ENCODE data around the gene UBE2Q1.

DNA sequence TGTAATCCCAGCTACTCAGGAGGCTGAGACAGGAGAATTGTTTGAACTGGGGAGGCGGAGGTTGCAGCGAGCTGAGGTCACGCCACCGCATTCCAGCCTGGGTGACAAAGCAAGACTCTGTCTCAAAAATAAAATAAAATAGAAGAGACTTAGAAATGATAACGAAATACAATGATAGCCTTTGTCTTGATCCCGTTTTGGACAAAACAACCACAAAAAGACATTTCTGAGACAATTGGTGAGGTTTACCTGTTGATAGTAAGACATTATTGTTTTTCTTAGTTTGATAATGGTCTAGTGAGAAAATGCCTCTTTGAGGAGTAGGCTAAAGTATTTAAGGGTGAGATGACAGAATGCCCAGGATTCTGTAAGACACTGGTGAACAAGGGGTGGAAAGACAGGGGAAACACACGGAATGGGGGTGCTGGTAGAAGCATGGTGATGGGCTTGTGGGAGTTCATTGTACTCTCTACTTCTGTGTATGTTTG is 44.4 kb downstream of the UBE2Q1 start:
- TF ChIP-seq, protein P1, sequence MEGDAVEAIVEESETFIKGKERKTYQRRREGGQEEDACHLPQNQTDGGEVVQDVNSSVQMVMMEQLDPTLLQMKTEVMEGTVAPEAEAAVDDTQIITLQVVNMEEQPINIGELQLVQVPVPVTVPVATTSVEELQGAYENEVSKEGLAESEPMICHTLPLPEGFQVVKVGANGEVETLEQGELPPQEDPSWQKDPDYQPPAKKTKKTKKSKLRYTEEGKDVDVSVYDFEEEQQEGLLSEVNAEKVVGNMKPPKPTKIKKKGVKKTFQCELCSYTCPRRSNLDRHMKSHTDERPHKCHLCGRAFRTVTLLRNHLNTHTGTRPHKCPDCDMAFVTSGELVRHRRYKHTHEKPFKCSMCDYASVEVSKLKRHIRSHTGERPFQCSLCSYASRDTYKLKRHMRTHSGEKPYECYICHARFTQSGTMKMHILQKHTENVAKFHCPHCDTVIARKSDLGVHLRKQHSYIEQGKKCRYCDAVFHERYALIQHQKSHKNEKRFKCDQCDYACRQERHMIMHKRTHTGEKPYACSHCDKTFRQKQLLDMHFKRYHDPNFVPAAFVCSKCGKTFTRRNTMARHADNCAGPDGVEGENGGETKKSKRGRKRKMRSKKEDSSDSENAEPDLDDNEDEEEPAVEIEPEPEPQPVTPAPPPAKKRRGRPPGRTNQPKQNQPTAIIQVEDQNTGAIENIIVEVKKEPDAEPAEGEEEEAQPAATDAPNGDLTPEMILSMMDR (IDR thresholded peaks at IDR 0.05): no peak
- no peak for TF ChIP-seq POLR2AphosphoS5 (IDR thresholded peaks at IDR 0.05)
- TF ChIP-seq POLR2A (IDR thresholded peaks at IDR 0.05): no peak
- no peak for TF ChIP-seq EP300 (IDR thresholded peaks at IDR 0.05)
